Stimulated activated naive CD4-positive, alpha-beta T cell treated with Interleukin-2 at 50 U/mL for 16 hours (primary cell): ENCODE data around the gene FAM177A1.

ENCODE experiments used
- DNase-seq: peaks from one replicate; lab custom pipeline; 2025; lab: John Stamatoyannopoulos, UW

FAM177A1 gene

DNA sequence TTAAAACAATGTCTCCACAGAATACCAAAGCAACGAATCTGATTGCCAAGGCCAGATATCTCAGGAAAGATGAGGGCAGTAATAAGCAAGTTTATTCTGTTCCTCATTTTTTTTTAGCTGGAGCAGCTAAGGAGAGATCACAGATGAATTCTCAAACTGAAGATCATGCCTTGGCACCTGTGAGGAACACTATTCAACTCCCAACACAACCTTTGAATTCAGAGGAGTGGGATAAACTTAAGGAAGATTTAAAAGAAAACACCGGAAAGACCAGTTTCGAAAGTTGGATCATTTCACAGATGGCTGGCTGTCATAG lies 77.3 kb downstream of the FAM177A1 start:
- DNase-seq: no peak

DNA sequence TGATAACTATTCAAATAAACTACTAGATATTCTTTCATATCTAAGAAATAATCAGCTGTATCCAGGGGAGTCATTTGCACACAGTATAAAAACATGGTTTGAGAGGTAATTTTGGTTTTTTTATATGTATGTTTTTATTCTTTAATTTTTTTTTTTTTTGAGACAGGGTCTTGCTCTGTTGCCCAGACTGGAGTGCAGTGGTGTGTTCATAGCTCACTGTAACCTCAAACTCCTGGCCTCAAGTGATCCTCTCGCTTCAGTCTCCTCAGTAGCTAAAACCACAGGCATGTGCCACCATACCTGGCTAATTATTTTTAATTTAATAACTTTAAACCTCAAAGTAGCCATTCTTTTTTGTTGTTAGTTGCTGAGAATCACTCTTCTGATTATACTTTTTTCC lies 78.1 kb downstream of the FAM177A1 start:
- no peak for DNase-seq
